Suppressor macrophage (primary cell): Measurements from ENCODE around the gene PRR3.
A peak's percentile ranks its signal among the peaks of the same experiment; 100 is the strongest.

ENCODE experiments used
- DNase-seq, 4 experiments: peaks; one replicate each; pipeline ENCODE4 v3.0.0-alpha.2; 2020 to 2022

Gene PRR3

DNA sequence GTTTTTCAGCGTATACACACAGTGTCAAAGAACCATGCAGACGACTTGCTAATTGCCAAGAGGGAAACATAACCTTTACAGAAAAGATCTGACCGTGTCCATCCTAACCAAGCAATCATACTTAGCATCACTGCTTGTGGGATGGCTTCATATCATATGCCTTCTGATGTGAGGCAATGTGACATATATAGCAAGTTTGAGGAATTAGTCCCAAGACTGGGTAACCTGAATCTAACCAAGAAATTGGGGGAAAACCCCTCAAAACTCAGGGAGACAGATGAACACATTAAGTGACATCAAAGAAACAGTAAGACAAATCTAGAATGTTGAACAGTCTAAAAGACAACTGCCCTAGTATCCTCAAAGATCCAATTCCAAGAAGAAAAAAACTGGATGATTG lies 19.2 kb upstream of the PRR3 start:
- peak in 1 of 4 experiments; percentile 32 for DNase-seq

DNA sequence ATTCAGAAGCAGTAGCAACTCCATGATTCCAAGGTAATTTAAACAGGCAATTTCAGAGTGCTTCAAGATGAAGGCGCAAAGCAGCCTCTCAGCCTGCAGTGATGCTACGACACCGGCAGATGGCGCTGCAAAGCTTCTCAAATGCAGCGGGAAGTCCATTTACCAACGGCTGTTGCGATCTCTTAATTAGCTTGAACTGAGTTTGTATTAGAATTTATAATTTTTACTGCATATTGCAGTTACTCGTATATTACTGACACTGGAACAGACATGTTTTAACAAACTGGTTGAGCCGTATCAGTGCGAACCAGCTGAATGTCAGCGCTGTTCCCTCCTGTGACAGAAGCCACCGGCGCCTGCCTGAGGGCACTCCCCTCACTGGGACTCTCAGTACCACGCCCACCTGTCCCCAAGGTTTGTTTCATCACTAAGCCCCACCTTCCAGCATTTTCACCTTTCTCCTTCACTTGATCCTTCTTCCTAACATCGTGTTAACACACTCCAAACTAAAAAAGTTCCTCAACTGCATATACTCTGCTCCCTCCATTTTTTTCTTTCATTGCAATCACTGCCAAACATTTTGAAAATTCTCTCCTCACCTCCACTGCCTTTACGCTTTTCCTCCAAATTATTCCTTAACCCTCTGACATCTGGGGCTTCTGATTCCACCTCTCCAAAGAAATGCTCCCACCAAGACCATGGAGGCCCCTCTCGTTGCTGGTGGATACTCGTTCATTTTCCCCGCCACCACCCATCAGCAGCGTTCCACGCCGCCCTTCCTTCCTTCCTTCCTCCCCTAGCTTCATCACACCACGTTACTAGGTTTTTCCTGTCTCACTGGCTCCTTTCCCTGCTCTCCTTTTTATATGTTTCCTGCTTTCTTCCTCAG lies 15.3 kb upstream of the PRR3 start:
- DNase-seq = peak; percentile 89 to 91 (median 90)

DNA sequence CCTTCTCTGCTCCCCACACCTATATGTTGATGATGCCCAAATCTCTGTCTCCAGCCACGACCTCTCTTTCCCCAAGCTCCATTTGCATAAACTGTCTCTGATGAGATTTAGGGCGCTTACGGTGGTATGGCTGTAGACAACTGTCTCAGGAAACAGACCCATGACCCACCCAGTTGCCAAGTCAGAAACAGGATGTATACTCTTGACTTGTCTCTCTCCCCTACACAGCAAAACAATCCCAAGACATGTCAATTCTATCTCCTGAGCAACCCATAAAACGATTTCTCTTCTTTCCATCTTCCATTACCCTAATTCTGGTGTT lies 14.7 kb upstream of the PRR3 start:
- DNase-seq = no peak

DNA sequence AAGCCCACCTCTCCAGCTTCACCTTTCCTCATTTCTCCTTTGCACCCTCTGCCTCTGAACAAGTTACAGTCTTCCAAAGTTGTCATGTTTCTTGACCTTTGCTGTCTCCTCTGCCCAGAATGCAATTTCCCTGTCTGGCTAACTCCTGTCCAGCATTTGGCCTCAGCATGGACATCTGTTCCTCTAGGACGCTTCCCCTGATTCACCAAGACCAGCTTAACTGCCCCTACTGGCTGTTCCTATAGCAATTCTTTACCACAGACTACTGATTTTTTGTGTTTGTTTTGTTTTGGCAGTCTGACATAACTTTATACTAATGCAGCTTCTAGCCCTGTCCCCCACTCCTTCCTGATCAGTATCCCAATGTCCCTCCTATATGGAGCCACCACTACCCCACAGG lies 14.2 kb upstream of the PRR3 start:
- DNase-seq = no peak

DNA sequence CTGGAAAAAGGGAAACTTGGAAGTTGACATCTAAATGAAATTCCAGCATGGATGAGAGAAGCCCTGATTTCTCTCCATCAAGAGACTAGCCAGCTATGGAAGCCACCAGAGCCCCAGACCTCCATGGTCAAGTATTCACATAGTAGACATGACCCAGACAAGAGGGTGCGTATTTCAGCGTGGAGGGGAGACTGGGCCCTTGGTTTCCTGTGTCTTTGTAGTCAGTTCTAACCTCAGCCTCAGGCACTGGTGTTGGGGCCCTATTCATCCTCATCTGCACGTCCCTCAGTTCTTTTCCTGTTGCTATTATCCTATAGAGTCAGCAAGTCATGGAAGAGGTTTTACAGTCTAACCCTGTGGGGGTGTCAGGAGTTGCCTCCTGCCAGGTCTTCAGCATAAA lies 13.3 kb upstream of the PRR3 start:
- no peak for DNase-seq

DNA sequence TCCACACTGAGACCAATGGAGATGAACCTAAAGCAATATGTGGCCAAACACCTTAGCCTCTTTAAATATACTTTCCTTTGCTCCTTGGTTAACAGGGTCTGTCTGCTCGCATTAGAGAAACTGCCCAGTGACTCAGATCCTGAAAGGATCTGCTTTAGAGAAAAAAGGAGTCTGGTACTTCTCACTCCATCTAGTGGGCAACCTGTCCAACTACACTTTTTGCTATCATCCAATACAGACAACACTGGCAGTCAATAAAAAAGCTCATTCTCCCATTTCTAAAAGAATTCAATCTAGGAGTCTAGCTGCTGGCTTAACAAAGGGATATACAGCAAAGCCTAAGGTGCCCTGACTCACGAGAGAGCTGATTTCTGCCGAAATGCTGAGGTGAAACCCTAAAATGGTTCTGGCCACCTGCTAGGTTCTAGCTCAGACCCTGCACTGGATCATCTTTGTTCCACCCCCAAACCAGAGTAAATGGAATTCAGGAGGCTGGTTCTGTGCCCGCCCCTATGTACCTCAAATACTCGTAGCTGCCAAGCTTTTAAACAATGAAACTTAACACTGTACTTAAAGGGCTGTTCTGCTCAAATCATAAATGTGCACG lies 12.3 kb upstream of the PRR3 start:
- DNase-seq = peak; percentile 35 to 80 (median 68)

DNA sequence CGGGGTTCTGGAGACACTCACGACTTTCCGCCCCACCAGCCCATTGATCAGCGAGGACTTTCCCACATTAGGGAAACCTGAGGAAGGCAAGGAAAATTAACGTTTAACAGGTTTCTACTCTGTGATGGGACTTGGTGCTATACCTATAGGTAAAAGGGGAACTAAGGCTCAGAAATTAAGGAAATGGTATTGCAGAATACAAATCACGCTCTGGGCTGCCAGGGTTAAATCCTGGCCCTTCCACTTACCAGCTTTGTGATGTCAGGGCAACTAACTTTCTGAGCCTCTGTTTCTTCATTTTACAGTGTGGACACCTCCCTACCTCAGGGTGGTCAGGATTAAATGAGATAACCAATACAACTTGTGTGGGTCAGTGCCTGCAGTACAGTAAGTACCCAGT lies 9.6 kb upstream of the PRR3 start:
- DNase-seq = peak in 3 of 4 experiments; percentile 10 to 31 (median 23)

DNA sequence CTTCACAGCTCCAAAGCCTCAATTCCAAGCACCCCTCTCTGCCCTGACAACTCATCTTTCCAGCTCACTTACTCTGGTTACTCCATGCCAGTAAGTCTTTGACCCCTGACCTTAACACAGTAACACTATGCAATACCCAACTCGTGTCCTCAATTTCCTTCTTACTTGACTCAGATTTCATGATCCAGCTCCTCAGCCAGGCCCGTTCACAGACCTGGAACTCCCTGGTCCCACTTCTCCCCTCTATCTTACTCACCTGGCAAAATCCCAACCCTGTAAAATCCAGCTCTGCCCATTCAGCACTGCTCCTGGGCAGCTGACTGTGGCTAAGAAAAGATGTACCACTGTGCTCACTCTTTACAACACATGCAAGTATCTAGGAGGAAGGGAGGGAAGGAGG lies 8.7 kb upstream of the PRR3 start:
- DNase-seq = no peak

DNA sequence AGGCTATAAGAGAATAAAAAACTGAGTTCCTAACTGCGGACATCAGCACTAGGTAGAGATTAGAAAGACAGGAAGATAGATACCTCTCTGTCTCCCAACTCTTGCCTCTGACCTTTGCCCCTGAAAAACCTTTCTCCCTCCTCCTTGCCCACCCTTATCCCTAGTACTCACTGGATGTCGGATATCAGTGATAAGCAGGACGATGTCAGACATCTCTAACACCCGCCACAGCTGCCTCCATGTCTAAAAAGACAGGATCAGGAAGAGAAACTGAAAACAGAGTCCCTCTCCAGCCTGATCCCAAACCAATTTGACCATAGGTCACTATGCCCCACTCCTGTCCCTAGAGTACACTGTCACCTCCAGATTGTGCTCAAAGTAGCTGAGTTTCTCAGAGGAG lies 2.7 kb upstream of the PRR3 start:
- no peak for DNase-seq

DNA sequence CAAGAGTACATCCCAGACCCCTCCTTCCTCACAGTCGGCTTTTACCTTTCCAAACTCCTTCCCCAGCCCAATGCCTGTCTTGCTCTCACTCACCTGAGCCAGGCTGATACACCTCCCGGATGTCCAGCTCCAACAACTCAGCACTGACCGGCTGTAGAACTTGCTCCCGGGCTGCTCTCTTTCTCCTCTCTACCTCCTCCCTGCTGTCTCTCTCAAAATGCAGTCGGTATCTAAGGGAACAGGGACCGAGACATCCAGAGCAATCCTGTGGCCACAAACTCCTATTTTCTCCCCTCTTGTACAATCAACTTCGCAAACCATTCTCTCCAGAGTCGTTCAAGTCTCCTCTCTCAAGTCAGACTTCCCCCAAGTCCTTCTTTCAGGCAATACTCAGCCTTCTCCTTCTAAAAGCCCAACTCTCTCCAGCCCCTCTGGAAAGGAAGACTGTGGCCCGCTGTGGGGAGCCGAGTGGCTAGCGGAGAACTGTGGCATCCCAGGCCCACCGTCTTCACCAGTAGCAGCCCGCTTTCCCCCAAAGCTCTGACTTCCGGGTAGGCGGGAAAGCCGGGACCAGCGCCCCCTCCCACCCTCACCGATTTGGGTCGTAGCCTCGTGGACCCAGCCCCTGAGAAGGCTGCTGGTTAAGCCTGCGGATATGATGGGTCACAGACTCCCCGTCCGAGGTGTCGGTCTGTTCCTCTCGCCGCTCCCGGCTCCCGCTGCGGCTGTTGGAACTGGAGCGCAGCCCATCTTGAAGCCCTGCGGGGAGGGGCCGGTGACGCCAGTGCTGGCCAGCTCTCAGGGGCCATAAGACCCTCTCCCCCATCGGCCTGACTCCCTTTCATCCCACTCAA lies 1.9 kb upstream of the PRR3 start:
- DNase-seq = peak; percentile 9 to 52 (median 32)

DNA sequence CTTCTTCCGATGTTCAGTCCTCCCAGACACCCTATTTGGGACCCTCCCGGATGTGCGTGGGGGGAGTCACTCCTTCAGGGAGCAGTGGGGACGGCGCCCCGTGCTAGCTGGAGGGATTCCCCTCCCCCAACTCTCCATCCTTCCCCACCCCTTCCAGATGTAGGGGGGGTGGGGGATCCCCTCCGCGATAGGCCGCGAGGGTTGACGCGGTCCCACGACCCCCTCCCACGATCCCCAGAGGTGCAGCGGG lies 1.4 kb upstream of the PRR3 start:
- DNase-seq = no peak

DNA sequence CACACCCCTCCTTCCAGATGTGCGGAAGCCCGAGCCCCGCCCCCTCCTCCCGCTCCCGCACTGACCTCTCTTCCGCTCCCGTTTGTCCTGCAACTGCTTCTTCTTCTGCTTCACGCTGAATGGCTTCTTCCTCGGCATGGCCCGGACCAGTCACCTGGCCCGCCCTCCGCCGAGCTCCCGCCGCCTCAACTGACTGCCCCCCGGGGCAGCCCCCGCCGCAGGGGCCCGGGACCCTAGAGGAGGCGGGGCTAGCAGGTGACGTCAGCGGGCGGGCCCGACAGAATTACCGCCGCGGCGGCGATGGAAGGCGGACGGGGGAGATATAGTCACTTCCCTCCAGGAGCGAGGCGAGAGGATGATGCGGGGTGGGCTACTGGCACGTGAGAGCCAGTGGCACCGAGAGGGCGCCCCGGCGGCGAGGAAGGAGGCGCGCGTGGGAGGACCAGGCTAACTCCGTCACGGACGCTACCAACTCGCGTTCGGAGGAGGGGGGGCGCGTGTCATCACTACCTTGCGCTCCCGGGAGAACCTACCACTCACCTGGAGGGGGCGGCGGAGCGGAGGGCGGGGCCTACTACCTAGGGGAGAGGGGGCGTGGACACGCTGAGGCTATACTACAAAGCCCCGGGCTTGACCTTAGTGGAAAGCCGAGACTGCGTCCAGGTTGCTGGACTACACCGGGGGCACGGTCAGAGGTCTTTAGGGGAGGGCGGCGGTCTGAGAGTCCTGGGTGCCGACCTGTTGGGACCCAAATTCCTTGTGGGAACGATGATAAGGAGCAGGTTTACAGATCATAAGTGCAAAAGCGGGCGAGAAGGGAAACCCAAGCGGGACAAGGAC lies 809 bp upstream of the PRR3 start, which contains the start of gene GNL1:
GNL1 (minus strand) TSS at position 424 of the 840 bp plus-strand sequence; CDS start at position 138, 286 bp downstream.
- peak; percentile 93 to 96 (median 94) for DNase-seq

DNA sequence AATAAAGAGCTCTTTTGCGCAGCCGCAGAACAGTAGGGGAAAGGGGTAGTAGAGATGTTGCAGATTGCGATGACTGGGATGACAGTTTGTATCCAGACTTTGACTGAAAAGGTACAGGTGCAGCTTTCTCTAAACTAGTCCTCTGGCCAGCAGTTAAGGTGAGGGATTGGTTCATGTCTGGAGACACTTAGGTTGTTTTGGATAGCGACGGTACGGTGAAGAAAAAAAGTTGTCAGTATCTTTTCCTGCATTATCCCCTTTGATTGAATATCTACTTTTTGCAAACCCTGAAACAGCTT lies 537 bp downstream of the PRR3 start:
- peak in 3 of 4 experiments; percentile 63 to 82 (median 80) for DNase-seq

DNA sequence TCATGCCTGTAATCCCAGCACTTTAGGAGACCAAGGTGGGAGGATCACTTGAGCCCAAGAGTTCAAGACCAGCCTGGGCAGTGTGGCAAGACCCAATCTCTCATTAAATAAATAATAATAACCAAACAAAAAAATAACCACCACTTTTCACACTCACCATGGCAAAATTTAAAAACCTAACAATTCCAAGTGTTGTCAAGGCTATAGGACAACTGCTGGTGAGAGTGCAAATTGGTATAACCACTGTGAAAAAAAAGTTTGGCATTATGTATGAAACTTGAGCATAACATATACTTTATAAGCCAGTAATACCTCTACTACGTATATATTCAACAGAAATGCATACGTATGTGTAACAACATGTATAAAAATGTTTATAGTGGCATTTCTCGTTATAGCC lies 3.8 kb downstream of the PRR3 start:
- no peak for DNase-seq

DNA sequence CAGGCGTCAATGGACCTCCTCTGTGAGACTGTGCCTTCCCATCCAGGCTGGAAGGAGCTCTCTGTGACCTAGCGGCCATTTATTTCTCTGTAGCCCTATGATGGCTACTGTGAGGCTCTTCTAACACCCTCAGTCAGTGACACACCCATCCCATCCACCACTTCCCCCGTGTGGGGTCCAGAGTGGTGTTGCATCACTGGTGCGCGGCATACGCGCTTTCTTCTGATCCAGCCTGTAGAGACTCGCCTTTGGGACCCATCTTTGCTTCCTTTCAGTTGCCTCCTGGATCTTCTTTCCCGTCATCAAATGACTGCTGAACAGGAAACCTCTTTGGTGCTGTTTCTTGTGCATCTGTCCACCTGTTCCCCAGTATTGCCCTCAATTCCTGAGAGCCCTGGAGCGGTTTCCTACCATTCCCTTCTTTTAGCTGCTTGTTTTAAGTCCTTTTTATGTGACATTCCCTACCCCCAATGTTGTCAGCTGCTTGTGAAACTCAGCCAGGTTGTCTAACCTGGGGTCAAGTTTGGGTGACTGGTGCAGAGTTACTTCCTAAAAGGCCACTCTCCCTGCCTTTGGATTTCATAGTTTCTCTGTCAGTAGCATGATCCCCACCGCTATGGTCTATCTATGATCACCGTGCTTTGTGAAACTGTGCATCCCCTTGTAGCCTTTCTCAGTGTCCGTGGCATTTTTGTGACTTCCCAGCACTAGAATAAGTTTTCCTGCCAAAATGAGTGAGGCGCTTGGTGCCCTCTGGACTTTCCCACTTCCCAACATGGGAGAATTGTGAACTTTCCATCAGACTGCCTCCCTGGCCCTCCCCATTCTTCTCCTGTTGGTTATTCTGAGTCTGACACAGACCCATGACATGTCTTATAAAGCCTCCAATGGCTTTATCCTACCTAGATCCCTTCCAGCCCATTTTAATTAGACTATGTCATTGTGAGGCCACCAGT lies 5.7 kb downstream of the PRR3 start:
- DNase-seq = no peak

DNA sequence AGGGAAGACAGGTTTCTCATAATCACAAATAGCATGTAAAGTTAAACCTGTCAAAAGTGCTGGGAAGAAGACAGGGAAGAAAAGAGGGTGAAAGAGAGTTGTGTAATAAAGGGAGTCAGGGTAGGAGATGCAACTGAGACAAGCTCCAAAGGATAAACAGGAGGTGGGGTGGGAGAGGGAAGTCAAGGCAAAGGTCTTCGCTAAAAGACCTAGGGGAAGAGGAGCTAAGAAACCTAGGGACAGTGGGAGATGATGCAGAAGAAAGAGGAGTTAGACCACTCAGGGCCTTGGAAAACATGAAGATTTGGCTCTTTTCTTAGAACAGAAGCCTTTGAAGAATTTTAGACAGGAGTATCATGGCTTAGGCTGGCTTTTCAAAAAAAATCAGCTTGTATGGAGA lies 7.0 kb downstream of the PRR3 start:
- no peak for DNase-seq

DNA sequence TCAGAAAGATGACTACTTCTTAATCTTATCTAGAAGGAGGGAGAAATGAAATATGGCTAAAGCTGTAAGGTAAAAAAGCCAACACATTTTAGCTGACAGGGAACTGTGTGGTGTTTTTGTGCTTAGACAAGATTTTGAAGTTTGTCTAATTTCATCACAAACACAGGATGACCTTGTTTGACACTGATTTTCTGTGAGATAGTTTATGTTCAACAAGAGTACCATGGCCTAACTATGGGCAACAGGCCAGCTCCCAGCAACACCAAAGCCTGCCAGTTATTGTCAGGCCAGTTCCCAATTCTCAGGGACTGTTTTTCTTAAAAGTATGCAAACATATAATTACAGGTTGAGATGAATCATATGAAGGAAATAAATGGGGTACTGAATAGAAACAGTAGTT lies 8.7 kb downstream of the PRR3 start:
- no peak for DNase-seq

DNA sequence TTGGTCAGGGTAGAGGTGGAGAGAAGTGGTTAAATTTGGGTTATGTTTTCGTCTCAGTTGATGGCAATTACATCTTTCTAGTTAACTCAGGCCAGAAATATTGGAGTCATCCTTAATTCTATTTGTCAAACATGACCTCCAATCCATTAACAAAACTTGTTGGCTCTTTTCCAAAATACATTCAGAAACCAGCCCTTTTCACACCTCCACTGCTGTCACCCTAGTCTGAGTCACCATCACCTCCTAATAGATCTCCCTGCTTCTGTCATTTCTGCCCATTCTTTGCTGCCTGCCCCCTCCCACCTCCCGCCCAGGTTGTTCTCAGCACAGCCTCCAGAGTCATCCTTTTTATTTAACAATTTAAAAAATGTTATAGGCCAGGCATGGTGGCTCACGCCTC lies 11.2 kb downstream of the PRR3 start:
- DNase-seq = no peak

DNA sequence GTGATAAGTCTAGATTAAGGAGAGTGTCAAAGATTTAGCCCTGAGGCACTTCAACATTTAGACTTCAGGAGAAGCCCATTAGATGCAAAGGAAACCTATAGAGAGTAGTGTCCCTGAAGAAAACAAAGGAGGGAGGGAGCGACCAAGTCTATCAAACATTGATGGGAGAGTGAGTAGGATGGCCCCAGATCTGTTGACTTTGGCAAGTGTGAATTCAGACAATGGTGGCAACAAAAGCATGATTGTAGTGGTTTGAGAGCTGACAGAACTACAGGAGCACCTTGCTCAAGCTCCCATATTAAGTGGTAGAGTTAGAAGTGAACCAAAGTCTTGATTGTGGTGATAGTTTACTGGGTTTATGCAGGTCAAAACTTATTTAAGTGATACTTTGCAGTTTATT lies 13.2 kb downstream of the PRR3 start:
- no peak for DNase-seq

DNA sequence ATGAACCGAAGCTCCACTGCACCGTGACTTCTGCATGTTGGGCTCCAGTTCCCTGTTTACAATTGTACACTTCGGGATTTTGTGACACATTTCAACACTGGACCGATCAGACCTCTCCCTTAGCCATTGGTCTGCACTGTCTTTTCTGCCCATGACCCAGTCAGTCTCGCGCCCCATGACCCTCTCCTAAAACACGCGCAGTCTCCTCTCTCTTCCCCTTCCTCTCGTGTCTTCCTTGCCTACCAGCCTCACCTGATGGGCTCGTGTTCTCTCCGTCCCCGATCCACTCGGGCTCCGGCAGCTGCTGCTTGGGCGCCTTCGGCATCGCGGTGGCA lies 13.6 kb downstream of the PRR3 start:
- peak; percentile 68 to 83 (median 78) for DNase-seq

DNA sequence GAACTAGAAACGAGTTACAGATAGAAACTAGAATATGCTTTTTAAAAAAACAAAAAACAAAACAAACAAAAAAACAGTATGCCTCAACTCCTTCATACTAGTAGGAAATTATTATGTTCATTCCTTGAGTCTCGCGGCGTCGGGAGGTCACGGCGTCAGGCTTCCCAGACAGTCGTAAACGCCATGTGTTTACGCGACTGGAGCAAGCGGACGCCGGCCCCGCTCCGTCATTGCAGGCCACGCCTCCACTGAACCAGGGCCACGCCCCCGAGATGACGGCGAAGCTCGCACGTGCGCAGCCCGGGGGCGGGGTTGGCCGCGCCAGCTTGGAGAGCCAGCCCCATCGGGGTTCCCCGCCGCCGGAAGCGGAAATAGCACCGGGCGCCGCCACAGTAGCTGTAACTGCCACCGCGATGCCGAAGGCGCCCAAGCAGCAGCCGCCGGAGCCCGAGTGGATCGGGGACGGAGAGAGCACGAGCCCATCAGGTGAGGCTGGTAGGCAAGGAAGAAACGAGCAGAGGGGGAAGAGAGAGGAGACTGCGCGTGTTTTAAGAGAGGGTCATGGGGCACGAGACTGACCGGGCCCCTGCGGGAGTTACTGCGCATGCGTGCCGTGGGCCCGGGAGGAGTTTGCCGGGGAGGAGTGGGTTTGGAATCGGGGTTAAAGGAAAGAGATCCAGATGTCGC lies 14.1 kb downstream of the PRR3 start, which contains the start of gene ABCF1:
ABCF1 (plus strand) TSS at position 368 of the 687 bp plus-strand sequence; CDS start at position 414, 46 bp downstream.
- DNase-seq = peak; percentile 99 to 100 (median 100)
